HG03039 (cell line): Measurements from ENCODE around the gene MPP7.
A peak's percentile ranks its signal among the peaks of the same experiment; 100 is the strongest.
"Not testable (repeated sequence)": the region's sequence is repeated elsewhere in the genome, so short reads cannot be mapped to it uniquely, and the experiment has no call there.

ENCODE experiments used
- ATAC-seq: cut with Tn5 transposase; IDR thresholded peaks from one replicate; pipeline ENCODE4 v1.9.1; 2021; ENCODE audit warnings: mild to moderate bottlenecking, moderate library complexity; ENCODE audit not compliant: unreplicated experiment

The MPP7 gene

DNA sequence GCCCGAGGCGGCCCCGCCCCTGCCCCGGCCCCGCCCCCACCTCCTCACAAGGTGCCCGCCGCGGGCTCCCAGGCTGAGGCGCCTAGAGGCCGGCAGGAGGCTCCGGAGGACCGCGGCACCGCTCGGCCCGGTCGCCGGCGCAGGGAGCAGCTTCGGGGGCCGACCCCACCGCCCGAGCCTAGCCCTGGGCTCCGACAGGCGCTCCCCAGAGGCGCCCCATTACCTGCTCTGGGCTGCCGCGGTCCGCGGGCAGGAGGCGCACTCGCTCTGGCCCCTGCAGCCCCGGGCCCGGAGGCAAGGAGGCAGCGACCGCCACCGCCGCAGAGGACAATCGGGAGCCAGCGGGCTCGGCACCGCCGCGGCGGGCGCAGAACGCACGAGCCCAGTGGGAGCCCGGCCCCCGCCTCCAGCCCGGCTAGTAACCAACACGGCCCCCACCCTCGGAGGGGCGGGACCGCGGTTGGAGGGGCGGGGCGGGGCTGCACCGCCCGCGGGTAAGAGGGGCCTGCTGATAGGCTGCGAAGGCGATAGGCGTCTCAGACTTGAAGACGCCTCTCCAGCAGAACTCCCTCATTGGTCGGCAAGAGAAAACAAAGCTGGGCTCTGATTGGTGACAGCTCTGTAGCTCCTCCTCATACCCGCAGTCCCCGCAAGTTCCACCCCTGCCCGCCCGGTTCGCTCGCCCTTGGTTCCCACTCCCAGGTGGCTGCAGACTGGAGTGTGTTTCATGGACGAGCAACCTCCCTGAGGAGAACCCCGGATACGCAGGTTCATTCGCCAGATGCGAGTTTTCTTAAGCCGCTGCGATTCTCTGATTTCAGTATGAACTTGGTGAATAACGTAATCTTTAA is at the start of gene MPP7:
Gene MPP7 (minus strand): TSS at position 427 of the 851 bp plus-strand sequence. CDS start 64,460 bp downstream, outside the sequence.
- ATAC-seq, result peak; percentile 100

GRCh38 chr10:28349892-28350291 is 47.0 kb upstream of the MPP7 start:
- ATAC-seq, result no peak

DNA sequence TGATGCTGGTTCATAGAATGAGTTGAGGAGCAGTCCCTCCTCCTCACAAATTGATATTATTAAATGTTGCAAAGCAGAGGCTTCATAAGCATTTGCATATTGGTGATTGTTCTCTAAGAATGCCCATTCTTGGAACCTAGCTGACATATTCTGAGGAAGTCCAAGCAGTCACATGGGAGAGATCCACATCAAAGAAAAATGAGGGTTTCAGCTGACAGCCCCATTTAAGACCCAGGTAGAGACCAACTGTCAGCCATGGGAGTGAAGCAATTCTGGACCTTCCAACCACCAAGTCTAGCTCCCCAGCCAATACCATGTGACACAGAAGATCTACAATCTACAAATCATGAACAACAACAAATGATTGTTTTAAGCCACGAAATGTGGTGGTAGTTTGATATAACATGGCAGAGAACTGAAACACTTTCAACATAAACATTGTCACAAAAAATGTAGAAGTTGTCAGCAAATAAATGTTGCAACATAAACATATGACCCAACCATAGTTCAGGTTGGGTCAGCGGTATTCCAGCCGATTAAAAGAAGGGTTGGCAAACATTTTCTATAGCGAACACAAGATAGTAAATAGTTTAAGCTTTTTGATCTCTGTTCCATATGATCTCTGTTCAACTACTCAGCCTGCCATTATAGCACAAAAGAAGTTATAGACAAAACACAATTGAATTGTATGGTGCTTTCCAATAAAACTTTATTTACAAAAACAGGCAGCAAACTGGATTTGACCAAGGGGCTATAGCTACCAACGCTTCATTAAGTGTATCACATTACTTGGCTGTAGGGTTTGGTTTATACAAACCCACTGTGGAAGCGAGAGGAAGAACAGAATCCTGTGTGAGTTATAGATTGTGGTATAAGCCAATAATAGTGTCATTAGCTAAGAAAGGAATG is 41.4 kb upstream of the MPP7 start:
- no peak for ATAC-seq

GRCh38 chr10:28343252-28343651 is 40.4 kb upstream of the MPP7 start:
- ATAC-seq, result no peak

DNA sequence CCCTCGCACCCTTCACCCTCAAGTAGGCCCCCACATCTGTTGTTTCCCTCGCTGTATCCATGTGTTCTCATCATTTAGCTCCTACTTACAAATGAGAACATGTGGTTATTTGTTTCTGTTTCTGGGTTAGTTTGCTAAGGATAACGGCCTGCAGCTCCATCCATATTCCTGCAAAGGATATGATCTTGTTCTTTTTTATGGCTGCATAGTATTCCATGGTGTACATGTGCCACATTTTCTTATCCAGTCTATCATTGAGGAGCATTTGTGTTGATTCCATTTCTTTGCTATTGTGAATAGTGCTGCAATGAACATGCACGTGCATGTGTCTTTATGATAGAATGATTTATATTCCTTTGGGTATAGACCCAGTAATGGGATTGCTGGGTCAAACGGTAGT is 38.8 kb upstream of the MPP7 start:
- ATAC-seq, result not testable (repeated sequence)

GRCh38 chr10:28332726-28333125 is 29.9 kb upstream of the MPP7 start:
- ATAC-seq, result no peak

- no peak for ATAC-seq
These were observed 29.0 kb upstream of the MPP7 start for GRCh38 chr10:28331841-28332240.

GRCh38 chr10:28331066-28331465 is 28.2 kb upstream of the MPP7 start:
- ATAC-seq, result no peak

DNA sequence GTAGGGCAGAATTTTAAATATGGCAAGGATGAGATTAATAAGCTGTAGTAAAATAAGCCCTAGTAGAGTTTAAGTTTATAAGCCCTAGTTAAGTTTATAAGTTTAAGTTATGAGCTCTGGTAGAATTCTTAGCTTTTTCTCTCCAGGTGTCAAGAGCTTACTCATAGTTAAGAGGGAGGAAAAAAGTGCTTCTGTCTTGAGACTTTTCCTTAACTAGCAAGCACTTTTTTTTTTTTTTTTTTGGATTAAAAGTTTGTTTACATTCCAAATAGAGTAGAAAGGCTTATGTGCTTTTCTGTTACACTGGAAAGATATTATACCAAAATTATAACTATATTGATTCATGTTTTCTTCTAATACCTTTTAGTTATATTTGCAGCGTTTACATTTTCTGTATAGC is 25.5 kb upstream of the MPP7 start:
- no peak for ATAC-seq

DNA sequence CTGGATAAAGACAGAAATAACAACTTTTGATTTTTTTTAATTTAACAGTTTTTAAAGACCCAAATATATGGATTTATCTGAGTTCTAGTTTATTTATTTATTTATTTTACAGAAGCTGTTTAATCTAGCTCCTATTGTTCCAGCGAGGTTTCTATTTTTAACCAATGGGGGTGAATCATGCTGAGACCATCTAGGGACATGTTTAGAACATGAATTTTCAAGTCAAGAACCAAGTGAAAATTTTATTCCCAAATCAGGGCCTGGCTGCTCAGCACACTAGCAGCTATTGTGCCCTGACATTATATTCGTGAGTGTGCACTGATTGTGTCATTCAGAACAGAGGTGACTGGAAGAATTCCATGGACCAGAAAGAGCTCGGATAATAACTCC is 24.6 kb upstream of the MPP7 start:
- no peak for ATAC-seq

GRCh38 chr10:28326516-28327490 is 23.9 kb upstream of the MPP7 start:
- ATAC-seq, result no peak

DNA sequence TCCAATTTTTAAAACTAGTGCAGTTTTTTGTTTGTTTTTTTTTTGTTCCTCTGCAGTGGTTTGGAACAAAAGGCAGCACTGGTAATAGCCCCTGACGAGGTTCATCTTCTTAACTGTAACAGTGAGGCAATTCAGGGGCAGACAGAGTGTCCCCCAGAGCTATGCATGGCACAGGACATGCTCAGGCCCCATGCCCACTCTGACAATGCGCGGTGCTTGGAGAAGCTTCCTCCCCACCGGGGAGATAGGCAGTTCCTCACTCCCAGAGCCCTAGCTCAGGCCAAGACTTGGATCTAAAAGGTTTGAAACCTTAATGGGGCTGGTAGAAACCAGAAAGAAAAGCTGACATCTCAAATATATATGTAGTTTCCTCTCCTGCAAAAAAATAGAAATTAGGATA is 17.9 kb upstream of the MPP7 start:
- ATAC-seq, result no peak

DNA sequence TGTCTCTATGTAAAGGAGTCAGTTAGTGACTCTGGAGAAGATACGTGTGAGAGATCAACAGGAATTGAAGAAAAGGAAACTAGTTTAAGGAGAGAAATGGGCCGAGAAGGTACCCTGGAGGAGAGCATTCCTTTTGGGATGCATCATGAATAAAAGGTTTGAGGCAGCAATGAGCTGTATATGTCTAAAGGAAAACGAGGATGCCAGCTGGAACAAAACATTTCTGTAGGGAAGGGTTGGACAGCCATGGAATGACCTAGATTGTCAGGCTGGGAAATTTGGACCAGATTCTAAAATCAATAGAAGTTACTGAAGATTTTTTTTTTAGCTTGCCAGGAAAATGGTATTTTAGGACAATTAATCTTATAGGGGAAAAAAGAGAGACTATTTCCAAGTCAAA is 17.2 kb upstream of the MPP7 start:
- ATAC-seq, result no peak

- not testable (repeated sequence) for ATAC-seq
These were observed 16.2 kb upstream of the MPP7 start for GRCh38 chr10:28319061-28319460.

DNA sequence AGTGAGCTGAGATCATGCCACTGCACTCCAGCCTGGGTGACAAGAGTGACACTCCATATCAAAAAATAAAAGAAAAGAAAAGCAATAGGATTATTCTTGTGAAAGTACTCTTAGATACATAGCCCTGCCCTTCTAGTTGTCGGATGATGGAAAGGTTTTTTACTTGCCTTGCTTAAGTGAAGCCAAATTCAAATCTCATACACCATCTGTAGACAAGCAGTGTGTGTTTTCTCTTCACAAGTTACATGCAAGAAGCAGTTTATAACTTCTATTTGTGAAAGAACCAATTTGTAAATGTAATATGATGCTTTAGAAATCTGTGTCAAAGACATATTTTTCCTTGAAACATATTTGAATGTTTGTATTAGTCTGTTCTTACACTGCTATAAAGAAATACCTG is 15.8 kb upstream of the MPP7 start:
- ATAC-seq, result no peak

- no peak for ATAC-seq
These were observed 14.9 kb upstream of the MPP7 start for GRCh38 chr10:28317760-28318159.

GRCh38 chr10:28316696-28317095 is 13.8 kb upstream of the MPP7 start:
- no peak for ATAC-seq

DNA sequence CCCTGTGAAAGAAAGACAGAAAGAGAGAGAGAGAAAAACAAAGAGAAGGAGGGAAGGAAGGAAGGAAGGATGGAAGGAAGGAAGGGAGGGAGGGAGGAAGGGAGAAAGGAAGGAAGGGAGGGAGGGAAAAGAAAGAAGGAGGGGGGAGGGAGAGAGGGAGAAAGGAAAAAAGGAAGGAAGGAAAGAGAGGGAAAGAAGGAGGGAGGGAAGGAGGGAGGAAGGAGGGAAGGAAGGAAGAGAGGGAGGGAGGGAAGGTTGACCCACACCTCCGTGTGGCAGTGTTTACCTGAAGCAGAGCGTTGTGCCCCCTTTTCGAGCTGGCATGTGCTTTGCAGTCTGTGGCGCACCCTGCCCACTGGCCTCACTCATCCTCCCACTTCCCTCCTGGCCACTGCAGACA is 12.3 kb upstream of the MPP7 start:
- ATAC-seq, result no peak

DNA sequence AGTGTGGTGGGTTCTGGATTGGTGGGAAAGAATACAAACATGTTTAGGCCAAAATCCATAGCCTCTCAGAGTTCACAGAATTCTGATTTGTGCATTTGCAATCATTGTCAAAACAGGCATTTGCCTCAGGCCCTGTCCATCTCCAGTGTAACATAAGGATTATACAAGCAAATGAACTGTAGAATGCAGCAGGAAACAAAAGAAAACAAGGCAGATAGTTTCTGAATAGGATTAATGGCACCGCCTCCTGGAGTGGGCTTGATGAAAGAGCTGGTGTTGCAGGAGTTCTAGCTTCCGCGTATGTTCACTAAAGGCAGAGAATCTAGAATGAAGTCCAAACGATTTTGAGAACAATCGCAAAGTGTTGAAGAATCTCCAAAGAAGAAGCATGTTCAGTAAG is 11.3 kb upstream of the MPP7 start:
- ATAC-seq, result no peak

DNA sequence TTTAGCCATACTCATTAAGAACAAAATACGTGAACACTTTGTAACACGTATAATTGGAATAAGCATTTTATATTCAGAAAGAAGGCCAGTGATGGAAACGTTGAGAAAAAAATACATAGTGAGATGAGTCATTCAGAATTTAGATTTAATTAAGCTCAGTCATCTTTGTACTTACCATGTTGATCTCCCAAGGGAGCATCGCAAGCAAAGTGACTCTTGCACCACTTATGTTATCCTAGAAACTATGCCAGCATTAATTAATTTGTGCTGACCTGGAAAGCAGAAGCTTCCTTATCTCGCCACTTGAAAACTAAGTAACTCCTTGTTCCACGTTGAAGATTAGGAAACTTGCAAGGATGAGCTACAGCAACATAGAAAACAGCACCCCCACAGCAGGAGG is 9.7 kb upstream of the MPP7 start:
- no peak for ATAC-seq

GRCh38 chr10:28311104-28311503 is 8.2 kb upstream of the MPP7 start:
- no peak for ATAC-seq
